IMR-90 (cell line): ENCODE measurements around the gene ATXN7L2.

Experiments used
- CTCF ChIP-seq: conservative IDR thresholded peaks from 2 replicates; pipeline ENCODE4 v1.5.1; 2012; ENCODE audit warnings: mild to moderate bottlenecking, low read depth, low read length, improper control_type of control experiment
- POLR2A ChIP-seq: IDR thresholded peaks from 2 replicates; pipeline ENCODE4 v1.6.1; 2012; ENCODE audit warnings: mild to moderate bottlenecking, low read depth, low read length

- peak; percentile 93 for TF ChIP-seq POLR2A
- TF ChIP-seq CTCF, result no peak
These were observed at the start of gene ATXN7L2 for GRCh38 chr1:109483672-109484518.
